SK-N-SH treated with all-trans-retinoic acid at 6 μM for 48 hours (cell line): Measurements from ENCODE around the gene LRRC63.

Source experiments
- ATAC-seq: fragments of 200-7000 bp; cut with Tn5 transposase; 3 replicates; pipeline ENCODE4 v1.9.1; 2020; ENCODE audit warnings: mild to moderate bottlenecking, moderate library complexity
- ARNTL ChIP-seq: fragments of 450-650 bp; formaldehyde crosslinking; IDR thresholded peaks from 2 replicates; pipeline ENCODE4 v1.5.0; 2020; ENCODE audit warnings: low read depth, mild to moderate bottlenecking, moderate library complexity, borderline replicate concordance
- BACH2 ChIP-seq: fragments of 250-450 bp; sonication (Bioruptor Pico); IDR thresholded peaks from 2 replicates; pipeline ENCODE4 v1.9.0; 2021; ENCODE audit warnings: mild to moderate bottlenecking, borderline replicate concordance
- CREB5 ChIP-seq: fragments of 250-450 bp; sonication (Bioruptor Pico); IDR thresholded peaks from 2 replicates; pipeline ENCODE4 v1.5.1; 2020; ENCODE audit warnings: low read depth, mild to moderate bottlenecking, moderate library complexity
- CSDC2 ChIP-seq: fragments of 250-450 bp; sonication (Bioruptor Pico); IDR thresholded peaks from 2 replicates; pipeline ENCODE4 v1.5.0; 2020; ENCODE audit warnings: mild to moderate bottlenecking, moderate library complexity
- CSRNP3 ChIP-seq: fragments of 250-450 bp; sonication (Bioruptor Pico); IDR thresholded peaks from 2 replicates; pipeline ENCODE4 v1.5.1; 2021; ENCODE audit warnings: mild to moderate bottlenecking, moderate library complexity
- ESRRG ChIP-seq: fragments of 250-450 bp; sonication (Bioruptor Pico); IDR thresholded peaks from 2 replicates; pipeline ENCODE4 v1.6.1; 2021; ENCODE audit warnings: mild to moderate bottlenecking
- GLIS3 ChIP-seq: fragments of 250-450 bp; sonication (Bioruptor Pico); IDR thresholded peaks from 2 replicates; pipeline ENCODE4 v1.5.0; 2020; ENCODE audit warnings: mild to moderate bottlenecking, moderate library complexity
- ISL1 ChIP-seq: fragments of 250-450 bp; sonication (Bioruptor Pico); IDR thresholded peaks from 2 replicates; pipeline ENCODE4 v2.1.2; 2022; ENCODE audit warnings: mild to moderate bottlenecking, moderate library complexity
- PATZ1 ChIP-seq: fragments of 250-450 bp; sonication (Bioruptor Pico); IDR thresholded peaks from 2 replicates; pipeline ENCODE4 v1.8.0; 2020; ENCODE audit warnings: mild to moderate bottlenecking, moderate library complexity, borderline replicate concordance
- POU6F1 ChIP-seq: fragments of 250-450 bp; sonication (Bioruptor Pico); IDR thresholded peaks from 2 replicates; pipeline ENCODE4 v1.8.0; 2021; ENCODE audit warnings: low read depth, mild to moderate bottlenecking, moderate library complexity, borderline replicate concordance
- TCF4 ChIP-seq: fragments of 250-450 bp; sonication (Bioruptor Pico); IDR thresholded peaks from 2 replicates; pipeline ENCODE4 v1.8.0; 2021; ENCODE audit warnings: mild to moderate bottlenecking, moderate library complexity, borderline replicate concordance
- TOX ChIP-seq: fragments of 250-450 bp; sonication (Bioruptor Pico); IDR thresholded peaks from 2 replicates; pipeline ENCODE4 v1.8.0; 2021; ENCODE audit warnings: mild to moderate bottlenecking, moderate library complexity, borderline replicate concordance
- TSHZ2 ChIP-seq: fragments of 250-450 bp; sonication (Bioruptor Pico); IDR thresholded peaks from 2 replicates; pipeline ENCODE4 v1.5.0; 2020; ENCODE audit warnings: mild to moderate bottlenecking, moderate library complexity
- ZC3H10 ChIP-seq: fragments of 250-450 bp; sonication (Bioruptor Pico); IDR thresholded peaks from 2 replicates; pipeline ENCODE4 v1.5.1; 2021; ENCODE audit warnings: mild to moderate bottlenecking, moderate library complexity
- ZFP3 ChIP-seq: fragments of 250-450 bp; sonication (Bioruptor Pico); IDR thresholded peaks from 2 replicates; pipeline ENCODE4 v1.5.0; 2020; ENCODE audit warnings: mild to moderate bottlenecking, moderate library complexity
- ZFP30 ChIP-seq: fragments of 450-650 bp; formaldehyde crosslinking; IDR thresholded peaks from 2 replicates; pipeline ENCODE4 v1.5.0; 2022; ENCODE audit warnings: mild to moderate bottlenecking, moderate library complexity
- ZNF565 ChIP-seq: fragments of 450-650 bp; formaldehyde crosslinking; conservative IDR thresholded peaks from 2 replicates; pipeline ENCODE4 v1.5.0; 2020; ENCODE audit warnings: low read depth, mild to moderate bottlenecking, moderate library complexity
- ZNF70 ChIP-seq: fragments of 450-650 bp; formaldehyde crosslinking; IDR thresholded peaks from 2 replicates; pipeline ENCODE4 v1.5.0; 2020; ENCODE audit warnings: mild to moderate bottlenecking, moderate library complexity

LRRC63 gene

GRCh38 chr13:46179491-46179908 lies 32.2 kb upstream of the LRRC63 start:
- no peak for TF ChIP-seq ARNTL (CRISPR knock-in tag)
- no peak for TF ChIP-seq ZC3H10
- TF ChIP-seq GLIS3 (CRISPR knock-in tag) = no peak
- no peak for TF ChIP-seq TOX
- no peak for TF ChIP-seq ESRRG (CRISPR knock-in tag)
- TF ChIP-seq CREB5 (CRISPR knock-in tag) = no peak
- TF ChIP-seq ZFP3 (CRISPR knock-in tag) = no peak
- no peak for TF ChIP-seq POU6F1 (CRISPR knock-in tag)
- no peak for TF ChIP-seq CSRNP3 (CRISPR knock-in tag)
- no peak for TF ChIP-seq ISL1 (CRISPR knock-in tag)
- no peak for TF ChIP-seq BACH2 (CRISPR knock-in tag)
- no peak for TF ChIP-seq CSDC2 (CRISPR knock-in tag)
- TF ChIP-seq ZNF565 (CRISPR knock-in tag) = no peak
- no peak for TF ChIP-seq ZFP30 (CRISPR knock-in tag)
- TF ChIP-seq ZNF70 (CRISPR knock-in tag) = no peak
- no peak for TF ChIP-seq TSHZ2 (CRISPR knock-in tag)
- TF ChIP-seq TCF4 = no peak
- TF ChIP-seq, all 23 proteins: peak for 0

GRCh38 chr13:46179969-46180763 lies 31.6 kb upstream of the LRRC63 start:
- TF ChIP-seq CSRNP3 (CRISPR knock-in tag) (no peak), ISL1 (CRISPR knock-in tag) (no peak), TOX (no peak), GLIS3 (CRISPR knock-in tag) (no peak), BACH2 (CRISPR knock-in tag) (no peak)
- ATAC-seq = no peak

More at GRCh38 chr13:46179491-46179908, 32.2 kb upstream of the LRRC63 start:
- ATAC-seq = no peak

GRCh38 chr13:46181377-46181839 lies 30.3 kb upstream of the LRRC63 start:
- no peak for ATAC-seq
- TF ChIP-seq PATZ1 (no peak), ESRRG (CRISPR knock-in tag) (no peak), CSRNP3 (CRISPR knock-in tag) (no peak), TSHZ2 (CRISPR knock-in tag) (no peak), TCF4 (no peak), CREB5 (CRISPR knock-in tag) (no peak), BACH2 (CRISPR knock-in tag) (no peak), TOX (no peak)
